Measurements from ENCODE around the gene PSORS1C2. TPM values are rescaled to one million over a fixed set of nuclear protein-coding genes. Genes with fewer than 3 reads are reported as not detected.
A peak's percentile ranks its signal among the peaks of the same experiment; 100 is the strongest.

Gene PSORS1C2
- total and polyA plus RNA-seq, 9 donors, result 0.09 to 0.27 (median 0.26) TPM; not detected in 3

DNA sequence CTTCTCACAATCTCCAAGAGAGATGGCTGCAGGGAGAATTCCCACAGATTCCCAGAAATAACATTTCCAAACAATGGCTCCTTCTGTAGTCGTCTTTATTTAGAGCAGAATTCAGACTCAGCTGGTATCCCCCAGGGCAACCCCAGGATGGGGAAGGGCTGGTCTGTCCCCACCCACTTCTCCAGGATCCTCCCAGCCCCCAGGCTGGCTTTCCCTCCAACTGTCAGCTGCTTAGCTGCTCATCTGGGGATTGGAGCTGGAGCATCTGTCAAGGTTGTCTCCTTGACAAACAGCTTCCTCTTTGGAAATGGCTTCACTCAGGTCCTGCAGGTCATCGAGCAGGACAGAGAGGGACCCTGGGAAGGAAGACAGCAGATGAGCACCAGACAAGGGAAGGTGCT lies 3.5 kb upstream of the PSORS1C2 start:
- Histone ChIP-seq H3K27me3 (ENCODE audit: control insufficient read depth, insufficient read depth, low read length) (no peaks in the 10 kb centered on the region), H3K4me1 (ENCODE audit: control insufficient read depth, insufficient read depth, low read length) (peaks cover 22% of the 10 kb centered on the region), H3K27ac (ENCODE audit: low read length) (peak overlapping the region; percentile 57), H3K4me3 (ENCODE audit: low read length) (no peak overlapping the region), H3K36me3 (ENCODE audit: control insufficient read depth, insufficient read depth, low read length) (peaks cover 23% of the 10 kb centered on the region), H3K9me3 (replicated peaks; ENCODE audit: control insufficient read depth, low read depth, low read length) (no peaks in the 10 kb centered on the region)
- DNase-seq, result peak; percentile 73
- 18% methylated on average over 1 of the region's 2 CpGs for WGBS (ENCODE audit: insufficient coverage)

DNA sequence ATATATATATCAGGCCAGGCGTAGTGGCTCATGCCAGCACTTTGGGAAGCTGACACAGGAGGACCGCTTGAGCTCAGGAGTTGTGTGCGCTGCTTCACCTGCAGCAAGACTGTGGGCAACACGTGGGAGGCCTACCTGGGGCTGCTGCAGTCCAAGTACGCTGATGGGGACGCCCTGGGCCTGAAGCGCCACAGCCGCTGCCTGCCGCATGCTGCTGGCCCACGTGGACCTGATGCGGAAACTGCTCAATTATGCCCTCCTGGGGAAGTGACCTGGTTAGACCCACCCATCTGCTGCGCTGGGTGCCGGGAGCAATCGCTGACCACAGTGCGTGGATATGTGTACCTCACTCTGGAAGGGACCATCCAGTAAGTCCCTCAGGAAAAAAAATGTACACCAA lies 1.8 kb upstream of the PSORS1C2 start:
- H3K27ac ChIP-seq (ENCODE audit: low read length), result no peak overlapping the region
- H3K36me3 ChIP-seq (ENCODE audit: control insufficient read depth, insufficient read depth, low read length), result peaks cover 18% of the 10 kb centered on the region
- H3K4me3 ChIP-seq (ENCODE audit: low read length), result no peak overlapping the region
- no peaks in the 10 kb centered on the region for H3K27me3 ChIP-seq (ENCODE audit: control insufficient read depth, insufficient read depth, low read length)
- peaks cover 22% of the 10 kb centered on the region for H3K4me1 ChIP-seq (ENCODE audit: control insufficient read depth, insufficient read depth, low read length)
- no peaks in the 10 kb centered on the region for H3K9me3 ChIP-seq (replicated peaks; ENCODE audit: control insufficient read depth, low read depth, low read length)
- no peak for DNase-seq
- WGBS (ENCODE audit: insufficient coverage), result 79% methylated on average over 11 of the region's 15 CpGs

DNA sequence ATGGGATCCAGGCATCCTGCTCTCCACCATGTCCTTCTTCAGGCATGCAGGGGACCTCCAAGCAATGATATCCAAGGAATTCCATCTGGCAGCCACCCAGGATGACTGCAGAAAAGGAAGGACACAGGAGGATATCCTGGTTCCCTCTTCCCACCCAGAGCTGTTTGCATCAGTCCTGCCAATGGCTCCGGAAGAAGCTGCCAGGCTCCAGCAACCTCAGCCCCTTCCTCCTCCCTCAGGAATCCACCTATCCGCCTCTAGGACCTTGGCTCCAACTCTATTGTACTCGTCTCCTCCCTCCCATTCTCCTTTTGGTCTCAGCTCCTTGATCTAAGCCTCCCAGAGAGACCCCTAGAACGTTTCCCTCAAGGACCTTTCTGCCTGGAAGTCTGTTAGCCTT lies 733 bp upstream of the PSORS1C2 start:
- DNase-seq, result peak; percentile 23
- Histone ChIP-seq H3K4me3 (ENCODE audit: low read length) (no peak overlapping the region), H3K36me3 (ENCODE audit: control insufficient read depth, insufficient read depth, low read length) (peaks cover 8% of the 10 kb centered on the region), H3K27me3 (ENCODE audit: control insufficient read depth, insufficient read depth, low read length) (no peaks in the 10 kb centered on the region), H3K27ac (ENCODE audit: low read length) (no peak overlapping the region), H3K9me3 (replicated peaks; ENCODE audit: control insufficient read depth, low read depth, low read length) (no peaks in the 10 kb centered on the region), H3K4me1 (ENCODE audit: control insufficient read depth, insufficient read depth, low read length) (peaks cover 22% of the 10 kb centered on the region)
- WGBS (ENCODE audit: insufficient coverage), result 4% methylated on average over 4 of the region's 4 CpGs

DNA sequence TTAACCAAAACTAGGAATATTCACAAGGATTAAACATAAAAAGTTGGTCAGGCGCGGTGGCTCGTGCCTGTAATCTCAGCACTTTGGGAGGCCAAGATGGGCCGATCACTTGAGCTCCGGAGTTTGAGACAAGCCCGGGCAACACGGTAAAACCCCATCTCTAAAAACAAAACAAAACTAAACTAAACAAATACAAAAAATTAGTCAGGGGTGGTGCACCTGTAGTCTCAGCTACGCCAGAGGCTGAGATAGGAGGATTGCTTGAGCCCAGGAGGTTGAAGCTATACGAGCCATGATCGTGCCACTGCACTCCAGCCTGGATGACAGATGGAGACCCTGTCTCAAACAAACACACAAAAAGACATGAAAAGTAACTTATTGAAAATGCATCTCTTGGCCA lies 3.2 kb downstream of the PSORS1C2 start:
- no peak overlapping the region for H3K4me3 ChIP-seq (ENCODE audit: low read length)
- peaks cover 10% of the 10 kb centered on the region for H3K4me1 ChIP-seq (ENCODE audit: control insufficient read depth, insufficient read depth, low read length)
- DNase-seq, result no peak
- H3K36me3 ChIP-seq (ENCODE audit: control insufficient read depth, insufficient read depth, low read length), result no peaks in the 10 kb centered on the region
- no CpG with 5 or more reads among the region's 10 CpGs for WGBS (ENCODE audit: insufficient coverage)
- H3K27me3 ChIP-seq (ENCODE audit: control insufficient read depth, insufficient read depth, low read length), result no peaks in the 10 kb centered on the region
- no peaks in the 10 kb centered on the region for H3K9me3 ChIP-seq (replicated peaks; ENCODE audit: control insufficient read depth, low read depth, low read length)
- H3K27ac ChIP-seq (ENCODE audit: low read length), result no peak overlapping the region

DNA sequence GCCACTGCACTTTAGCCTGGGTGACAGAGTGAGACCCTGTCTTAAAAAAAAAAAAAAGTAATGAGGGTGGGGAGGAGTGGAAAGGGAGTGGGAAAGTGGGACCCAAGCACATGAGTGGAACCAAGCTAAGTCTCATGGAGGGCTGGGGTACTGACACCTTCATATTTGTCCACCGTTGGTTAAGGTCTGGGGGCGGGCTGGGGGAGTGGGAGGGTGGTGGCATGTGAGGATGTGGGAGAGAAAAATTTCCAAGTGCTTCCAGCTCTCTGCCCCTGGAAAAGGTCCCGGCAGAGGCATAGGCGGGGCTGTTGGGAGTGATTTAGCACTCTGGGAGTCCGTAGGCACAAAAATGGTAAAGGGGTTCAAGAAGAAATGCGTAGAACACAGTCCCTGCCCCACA lies 6.1 kb downstream of the PSORS1C2 start:
- H3K27me3 ChIP-seq (ENCODE audit: control insufficient read depth, insufficient read depth, low read length), result peaks cover 5% of the 10 kb centered on the region
- WGBS (ENCODE audit: insufficient coverage), result 62% methylated on average over 6 of the region's 6 CpGs

DNA sequence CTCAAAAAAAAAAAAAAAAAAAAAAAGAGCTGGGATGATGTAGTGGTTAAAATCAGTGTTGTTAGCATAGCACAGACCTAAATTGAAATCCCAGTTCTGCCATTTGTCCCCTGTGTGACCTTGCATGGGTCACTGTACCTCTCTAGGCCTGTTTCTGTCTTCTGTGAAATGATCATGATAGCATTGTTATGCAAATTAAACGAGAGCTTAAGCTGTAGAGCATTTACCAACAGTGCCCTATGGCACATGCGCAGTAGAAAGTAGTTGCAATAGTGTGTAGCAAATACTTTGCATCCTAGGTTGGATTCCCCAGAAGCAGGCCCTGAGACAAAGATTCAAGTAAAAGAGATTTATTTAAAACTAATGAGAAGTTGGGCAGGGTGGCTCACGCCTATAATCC lies 7.3 kb downstream of the PSORS1C2 start:
- 100% methylated on average over 1 of the region's 3 CpGs for WGBS (ENCODE audit: insufficient coverage)
- no peaks in the 10 kb centered on the region for H3K9me3 ChIP-seq (replicated peaks; ENCODE audit: control insufficient read depth, low read depth, low read length)
- no peak for DNase-seq

More for the DNA sequence above, 6.1 kb downstream of the PSORS1C2 start:
- H3K36me3 ChIP-seq (ENCODE audit: control insufficient read depth, insufficient read depth, low read length), result no peaks in the 10 kb centered on the region
- no peaks in the 10 kb centered on the region for H3K9me3 ChIP-seq (replicated peaks; ENCODE audit: control insufficient read depth, low read depth, low read length)
- no peak overlapping the region for H3K27ac ChIP-seq (ENCODE audit: low read length)
- no peak overlapping the region for H3K4me3 ChIP-seq (ENCODE audit: low read length)
- no peak for DNase-seq
- peaks cover 3% of the 10 kb centered on the region for H3K4me1 ChIP-seq (ENCODE audit: control insufficient read depth, insufficient read depth, low read length)

DNA sequence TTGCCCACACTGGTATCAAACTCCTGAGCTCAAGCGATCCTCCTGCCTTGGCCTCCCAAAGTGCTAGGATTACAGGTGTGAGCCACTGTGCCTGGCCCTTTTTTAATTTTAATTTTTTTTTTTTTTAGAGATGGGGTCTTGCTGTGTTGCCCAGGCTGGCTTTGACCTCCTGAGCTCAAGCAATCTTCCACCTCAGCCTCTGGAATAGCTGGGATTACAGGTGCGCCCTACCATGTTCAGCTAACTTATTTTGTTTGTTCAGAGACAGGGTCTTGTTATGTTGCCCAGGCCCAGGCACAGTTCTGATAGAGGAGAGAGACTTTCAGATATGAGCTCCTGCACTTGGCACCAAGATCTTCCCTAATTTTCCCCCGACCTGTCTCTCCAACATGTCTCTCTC lies 8.1 kb downstream of the PSORS1C2 start:
- no peak for DNase-seq
- no peaks in the 10 kb centered on the region for H3K36me3 ChIP-seq (ENCODE audit: control insufficient read depth, insufficient read depth, low read length)
- H3K27me3 ChIP-seq (ENCODE audit: control insufficient read depth, insufficient read depth, low read length), result peaks cover 5% of the 10 kb centered on the region
- H3K4me3 ChIP-seq (ENCODE audit: low read length), result no peak overlapping the region
- H3K4me1 ChIP-seq (ENCODE audit: control insufficient read depth, insufficient read depth, low read length), result no peaks in the 10 kb centered on the region
- 100% methylated on average over 1 of the region's 3 CpGs for WGBS (ENCODE audit: insufficient coverage)
- H3K27ac ChIP-seq (ENCODE audit: low read length), result no peak overlapping the region
- H3K9me3 ChIP-seq (replicated peaks; ENCODE audit: control insufficient read depth, low read depth, low read length), result no peaks in the 10 kb centered on the region

More for the DNA sequence above, 7.3 kb downstream of the PSORS1C2 start:
- Histone ChIP-seq H3K27ac (ENCODE audit: low read length) (no peak overlapping the region), H3K27me3 (ENCODE audit: control insufficient read depth, insufficient read depth, low read length) (peaks cover 5% of the 10 kb centered on the region), H3K4me3 (ENCODE audit: low read length) (no peak overlapping the region), H3K4me1 (ENCODE audit: control insufficient read depth, insufficient read depth, low read length) (no peaks in the 10 kb centered on the region), H3K36me3 (ENCODE audit: control insufficient read depth, insufficient read depth, low read length) (no peaks in the 10 kb centered on the region)

DNA sequence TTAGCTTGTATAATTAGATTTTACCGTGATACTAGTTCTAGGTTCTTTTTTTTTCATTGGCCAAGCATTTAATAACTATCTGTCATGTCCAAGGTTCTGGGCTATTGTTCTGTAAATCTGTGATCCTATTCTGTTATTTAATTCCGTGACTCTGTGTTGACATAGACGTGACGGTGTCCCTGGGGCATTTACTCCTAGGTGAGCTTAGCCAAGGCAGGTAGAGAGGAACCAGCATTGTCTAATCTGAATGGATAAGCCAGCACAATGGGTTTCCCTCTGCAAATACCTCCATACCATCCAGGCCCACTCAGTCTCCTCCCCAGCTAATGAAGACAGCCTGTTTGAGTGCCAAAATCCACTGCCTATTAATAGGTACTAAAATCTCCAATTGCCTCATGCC lies 9.7 kb downstream of the PSORS1C2 start:
- Histone ChIP-seq H3K4me1 (ENCODE audit: control insufficient read depth, insufficient read depth, low read length) (peaks cover 8% of the 10 kb centered on the region), H3K4me3 (ENCODE audit: low read length) (no peak overlapping the region), H3K27me3 (ENCODE audit: control insufficient read depth, insufficient read depth, low read length) (peaks cover 5% of the 10 kb centered on the region), H3K9me3 (replicated peaks; ENCODE audit: control insufficient read depth, low read depth, low read length) (no peaks in the 10 kb centered on the region), H3K27ac (ENCODE audit: low read length) (no peak overlapping the region), H3K36me3 (ENCODE audit: control insufficient read depth, insufficient read depth, low read length) (no peaks in the 10 kb centered on the region)
- DNase-seq, result no peak
- 62% methylated on average over 3 of the region's 4 CpGs for WGBS (ENCODE audit: insufficient coverage)

DNA sequence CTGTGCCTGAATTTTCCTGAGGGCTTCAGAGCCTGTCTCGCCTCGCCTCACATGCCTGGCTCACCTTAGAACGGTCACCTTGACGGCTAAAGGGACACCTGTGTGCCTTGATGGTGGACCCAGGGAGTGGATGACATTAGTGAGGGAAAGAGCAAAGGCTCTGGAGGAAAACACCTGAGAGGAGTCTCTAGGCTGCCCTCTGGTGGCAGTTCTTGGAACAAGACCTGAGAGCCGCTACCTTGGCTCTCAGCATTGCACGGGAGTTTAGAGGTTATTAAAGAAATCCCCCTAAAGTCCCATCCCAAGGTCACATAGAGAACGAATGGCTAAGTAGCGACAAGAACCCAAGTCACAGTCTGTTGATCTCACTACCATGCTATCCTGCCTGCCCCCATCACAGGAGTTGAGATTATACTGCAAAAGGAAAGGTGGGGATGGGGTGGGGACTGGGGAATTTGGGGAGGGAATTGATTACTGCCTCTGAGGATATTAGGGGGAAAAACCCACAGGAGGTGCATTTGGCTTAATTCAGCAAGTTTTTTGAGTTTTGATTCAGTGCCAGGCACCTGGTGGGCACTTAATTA lies 10.7 kb downstream of the PSORS1C2 start:
- 10% methylated on average over 4 of the region's 8 CpGs for WGBS (ENCODE audit: insufficient coverage)
- Histone ChIP-seq H3K9me3 (replicated peaks; ENCODE audit: control insufficient read depth, low read depth, low read length) (no peaks in the 10 kb centered on the region), H3K4me3 (ENCODE audit: low read length) (no peak overlapping the region), H3K36me3 (ENCODE audit: control insufficient read depth, insufficient read depth, low read length) (no peaks in the 10 kb centered on the region), H3K27me3 (ENCODE audit: control insufficient read depth, insufficient read depth, low read length) (peaks cover 5% of the 10 kb centered on the region), H3K4me1 (ENCODE audit: control insufficient read depth, insufficient read depth, low read length) (peaks cover 8% of the 10 kb centered on the region), H3K27ac (ENCODE audit: low read length) (no peak overlapping the region)
- DNase-seq, result peak; percentile 42

DNA sequence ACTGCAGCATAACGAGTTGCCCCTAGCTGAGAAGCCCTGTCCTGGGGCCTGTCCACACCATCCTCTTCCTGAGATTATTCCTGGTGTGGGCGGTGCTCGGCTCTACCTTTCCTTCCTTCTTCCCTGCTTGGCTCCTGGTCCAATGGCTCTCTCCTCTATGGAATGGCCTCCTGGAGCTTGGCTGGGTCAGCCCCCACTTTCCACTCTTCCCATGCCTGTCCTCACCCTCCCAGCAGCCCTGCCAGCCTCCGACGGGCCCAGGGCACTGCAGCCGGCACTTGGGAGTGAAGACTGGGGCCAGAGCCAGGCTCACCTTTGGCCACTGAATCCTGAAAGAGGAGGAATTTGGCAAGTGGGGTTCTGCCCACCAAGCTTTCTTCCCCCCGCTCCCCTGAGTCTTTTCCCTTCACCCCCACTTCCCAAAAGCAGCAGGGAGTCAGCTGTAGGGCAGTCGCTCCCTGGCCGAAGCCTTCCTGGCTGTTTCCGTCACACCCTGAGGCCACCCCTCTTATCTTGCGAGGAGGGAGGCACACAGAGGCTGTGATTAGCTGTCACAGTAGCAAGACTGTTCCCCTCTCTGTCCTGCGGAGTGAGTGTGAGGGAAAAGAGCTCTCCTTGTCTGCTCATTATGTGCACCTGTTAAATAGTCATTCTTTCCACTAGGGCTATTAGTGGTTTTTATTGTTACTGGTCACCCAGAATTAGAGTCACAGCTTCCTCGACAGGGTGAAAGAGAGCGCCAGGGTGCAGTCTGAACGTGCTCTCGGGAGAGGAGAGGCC lies 12.3 kb downstream of the PSORS1C2 start:
- no peak for DNase-seq
- H3K27ac ChIP-seq (ENCODE audit: low read length), result no peak overlapping the region
- no peaks in the 10 kb centered on the region for H3K36me3 ChIP-seq (ENCODE audit: control insufficient read depth, insufficient read depth, low read length)
- WGBS (ENCODE audit: insufficient coverage), result 61% methylated on average over 8 of the region's 16 CpGs
- peaks cover 13% of the 10 kb centered on the region for H3K4me1 ChIP-seq (ENCODE audit: control insufficient read depth, insufficient read depth, low read length)
- H3K27me3 ChIP-seq (ENCODE audit: control insufficient read depth, insufficient read depth, low read length), result peaks cover 5% of the 10 kb centered on the region
- no peak overlapping the region for H3K4me3 ChIP-seq (ENCODE audit: low read length)
- H3K9me3 ChIP-seq (replicated peaks; ENCODE audit: control insufficient read depth, low read depth, low read length), result no peaks in the 10 kb centered on the region

Measured in muscle of leg (tissue), 11 donors.